Naive thymus-derived CD4-positive, alpha-beta T cell (primary cell): ENCODE results near the gene GPLD1. TPM values are rescaled to one million over a fixed set of nuclear protein-coding genes. Genes with fewer than 3 reads are reported as not detected.

Experiments used
- ATAC-seq: fragments of 150-1000 bp; cut with Tn5 transposase; 2 replicates; pipeline ENCODE4 v1.10.0; 2021; ENCODE audit warnings: mild to moderate bottlenecking, moderate library complexity
- CTCF ChIA-PET: fragments of 350-600 bp; sonication (Branson Sonifier 250); formaldehyde crosslinking; loops from one replicate; lab custom pipeline; 2021; ENCODE audit warnings: antibody characterized with exemption; lab: Charles Lee
- POLR2A ChIA-PET: fragments of 350-600 bp; sonication (Branson Sonifier 250); formaldehyde crosslinking; loops from one replicate; lab custom pipeline; 2021; ENCODE audit warnings: antibody characterized with exemption, inconsistent platforms; lab: Charles Lee
- DNase-seq, 9 donors: peaks; one replicate each; pipeline versions ENCODE4 v3.0.0 to v3.0.0-alpha.2; 2020 to 2022; ENCODE audit warnings: mixed read lengths in 1 of 9
- H3K27ac ChIP-seq: one replicate; pipeline ENCODE4 v1.7.0; 2013; ENCODE audit warnings: mild to moderate bottlenecking, low read depth, low read length, moderate library complexity
- H3K27me3 ChIP-seq, 2 donors: one replicate each; pipeline ENCODE4 v1.7.0; 2013; ENCODE audit warnings: low read length in 2 of 2, mild to moderate bottlenecking in 2 of 2, moderate library complexity in 2 of 2; ENCODE audit not compliant: control insufficient read depth in 2 of 2, insufficient read depth in 2 of 2
- H3K36me3 ChIP-seq, 3 experiments: 1 replicate in 2 of 3; 2 replicates in 1 of 3; pipeline ENCODE4 v1.7.0; 2013; ENCODE audit warnings: low read length in 3 of 3, mild to moderate bottlenecking in 3 of 3, moderate library complexity in 1 of 3; ENCODE audit not compliant: insufficient read depth in 3 of 3, control insufficient read depth in 2 of 3
- H3K4me1 ChIP-seq, 2 donors: one replicate each; pipeline ENCODE4 v1.7.0; 2013; ENCODE audit warnings: low read length in 2 of 2, mild to moderate bottlenecking in 2 of 2, moderate library complexity in 1 of 2; ENCODE audit not compliant: control insufficient read depth in 2 of 2, insufficient read depth in 2 of 2
- H3K4me3 ChIP-seq: 2 replicates; pipeline ENCODE4 v1.7.0; 2013; ENCODE audit warnings: mild to moderate bottlenecking, low read length
- H3K9me3 ChIP-seq, 3 experiments: 1 replicate in 2 of 3; 2 replicates in 1 of 3; pipeline ENCODE4 v1.7.0; 2013; ENCODE audit warnings: low read length in 3 of 3; ENCODE audit not compliant: control insufficient read depth in 2 of 3
- H3K27ac Mint-ChIP-seq, 9 donors: one replicate each; pipeline ENCODE4 v1.8.0; 2020 to 2022; ENCODE audit warnings: mixed read lengths in 9 of 9, mild to moderate bottlenecking in 8 of 9, moderate library complexity in 5 of 9, inconsistent platforms in 2 of 9
- H3K27me3 Mint-ChIP-seq, 5 donors: one replicate each; pipeline ENCODE4 v1.8.0; 2021 to 2022; ENCODE audit warnings: mixed read lengths in 5 of 5, mild to moderate bottlenecking in 1 of 5
- H3K36me3 Mint-ChIP-seq, 5 donors: one replicate each; pipeline ENCODE4 v1.8.0; 2020 to 2022; ENCODE audit warnings: mixed read lengths in 5 of 5, mild to moderate bottlenecking in 3 of 5, inconsistent platforms in 1 of 5
- H3K4me1 Mint-ChIP-seq, 7 donors: one replicate each; pipeline ENCODE4 v1.8.0; 2020 to 2022; ENCODE audit warnings: mixed read lengths in 7 of 7, mild to moderate bottlenecking in 3 of 7, inconsistent platforms in 1 of 7
- H3K4me3 Mint-ChIP-seq, 10 donors: one replicate each; pipeline ENCODE4 v1.8.0; 2020 to 2022; ENCODE audit warnings: mild to moderate bottlenecking in 10 of 10, mixed read lengths in 10 of 10, moderate library complexity in 6 of 10, inconsistent platforms in 2 of 10
- H3K9me3 Mint-ChIP-seq, 11 donors: one replicate each; pipeline ENCODE4 v1.8.0; 2020 to 2022; ENCODE audit warnings: mixed read lengths in 11 of 11, mild to moderate bottlenecking in 4 of 11, inconsistent platforms in 1 of 11, moderate library complexity in 1 of 11
- intact Hi-C, 2 donors: fragments of 100-400 bp; cut with micrococcal nuclease; formaldehyde crosslinking; loops; one replicate each; pipeline ENCODE4 v1.15.1; 2023
- polyA plus RNA-seq, 2 donors: library from polyadenylated mRNA; unstranded; fragments of 300-500 nt; fragmentation: Illumina TruSeq; gene quantifications; one replicate each; pipeline ENCODE4 v1.2.3, GENCODE V29; 2021
- total RNA-seq, 6 experiments: library from RNA in 5 of 6; stranded (reverse) in 5 of 6; gene quantifications; 1 replicate in 5 of 6; 2 replicates in 1 of 6; pipeline ENCODE4 v1.2.3 and lab custom pipeline; 2021 to 2026

Gene GPLD1
- total and polyA plus RNA-seq, 7 experiments from 2014 or later, result 0.44 to 1.7 (median 0.94) TPM

DNA sequence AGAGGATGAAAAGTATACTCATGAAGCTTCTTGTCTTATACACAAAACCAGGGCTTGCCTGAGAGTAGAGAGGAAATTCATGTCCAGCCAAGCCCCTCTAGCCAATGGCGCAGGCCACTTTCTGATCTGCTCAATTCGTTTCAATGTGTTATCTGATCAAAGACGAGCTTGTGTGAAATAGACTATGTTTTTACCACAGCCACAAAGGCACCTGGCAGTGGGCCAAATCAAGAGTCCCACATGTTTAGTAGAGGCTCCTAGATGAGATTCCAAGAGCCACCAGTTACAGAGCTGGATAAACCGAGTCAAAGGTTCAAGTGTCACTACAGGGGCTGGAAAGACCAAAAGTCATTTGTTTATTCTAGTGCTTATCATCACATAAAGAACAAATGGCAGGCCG is 34.9 kb downstream of the GPLD1 start:
- no peaks in the 10 kb centered on the region for H3K27me3 Mint-ChIP-seq
- no peak overlapping the region for H3K4me3 Mint-ChIP-seq
- no peaks in the 10 kb centered on the region for H3K9me3 Mint-ChIP-seq
- H3K36me3 Mint-ChIP-seq, result peaks cover 0 to 5% (median 0%) of the 10 kb centered on the region in 5 donors
- Histone ChIP-seq H3K36me3 (no peaks in the 10 kb centered on the region), H3K27ac (no peak overlapping the region), H3K4me1 (no peaks in the 10 kb centered on the region), H3K27me3 (no peaks in the 10 kb centered on the region), H3K4me3 (no peak overlapping the region), H3K9me3 (no peaks in the 10 kb centered on the region)
- POLR2A ChIA-PET, result no interaction called here
- H3K27ac Mint-ChIP-seq, result no peak overlapping the region
- DNase-seq, result no peak
- peaks cover 0 to 3% (median 0%) of the 10 kb centered on the region in 7 donors for H3K4me1 Mint-ChIP-seq
- CTCF ChIA-PET, result no interaction called here
- no peak for ATAC-seq
- intact Hi-C loops, result no loop called here

GRCh38 chr6:24453921-24454320 is 35.5 kb downstream of the GPLD1 start:
- Mint-ChIP-seq H3K27ac (no peak overlapping the region), H3K4me1 (peaks cover 0 to 3% (median 0%) of the 10 kb centered on the region in 7 donors), H3K36me3 (peaks cover 0 to 3% (median 0%) of the 10 kb centered on the region in 5 donors), H3K27me3 (no peaks in the 10 kb centered on the region), H3K4me3 (no peak overlapping the region), H3K9me3 (no peaks in the 10 kb centered on the region)
- Histone ChIP-seq H3K27me3 (no peaks in the 10 kb centered on the region), H3K9me3 (no peaks in the 10 kb centered on the region), H3K4me3 (no peak overlapping the region), H3K27ac (no peak overlapping the region), H3K4me1 (no peaks in the 10 kb centered on the region), H3K36me3 (no peaks in the 10 kb centered on the region)
- ChIA-PET CTCF (no interaction called here), POLR2A (no interaction called here)
- ATAC-seq, result no peak
- intact Hi-C loops, result no loop called here
- no peak for DNase-seq

DNA sequence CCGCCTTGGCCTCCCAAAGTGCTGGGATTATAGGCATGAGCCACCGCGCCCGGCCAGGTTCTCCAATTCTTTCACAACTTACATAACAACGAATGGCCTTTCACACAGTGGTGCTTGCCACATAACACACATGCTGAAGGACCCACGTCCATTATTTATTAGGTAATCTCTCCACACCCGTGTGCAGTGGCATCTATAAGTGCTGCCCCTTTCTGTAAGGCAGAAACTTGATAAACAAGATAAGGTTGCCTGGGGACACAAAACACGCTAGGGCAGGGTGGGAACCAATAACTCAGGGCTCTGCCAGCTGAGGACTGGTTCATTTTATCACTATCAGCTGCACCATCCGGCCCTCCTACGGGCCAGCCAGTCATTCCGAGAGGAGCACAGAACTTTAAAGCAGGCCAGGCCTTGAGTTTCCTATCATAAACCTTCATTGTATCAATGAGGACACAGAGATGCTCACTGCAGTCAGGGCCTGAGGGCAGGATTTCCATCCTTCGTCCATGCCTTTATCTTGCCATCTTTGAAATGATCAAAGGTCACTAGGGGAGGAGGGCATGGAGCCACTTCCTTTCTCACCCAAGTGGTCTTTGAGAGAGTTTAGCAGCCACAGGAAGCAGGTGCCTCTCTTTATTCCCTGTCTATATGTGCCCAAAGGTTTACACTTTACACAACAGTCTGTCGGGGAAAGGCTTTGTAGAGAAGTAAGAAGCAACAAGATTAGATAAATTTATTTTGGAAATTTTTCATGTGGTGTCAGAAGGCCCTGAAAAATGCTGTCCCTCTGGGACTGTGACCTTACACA is 37.6 kb downstream of the GPLD1 start:
- Mint-ChIP-seq H3K27me3 (no peaks in the 10 kb centered on the region), H3K4me3 (no peak overlapping the region), H3K36me3 (peaks cover 0 to 3% (median 0%) of the 10 kb centered on the region in 5 donors), H3K4me1 (peaks cover 0 to 3% (median 0%) of the 10 kb centered on the region in 7 donors), H3K9me3 (no peaks in the 10 kb centered on the region), H3K27ac (no peak overlapping the region)
- Histone ChIP-seq H3K27me3 (no peaks in the 10 kb centered on the region), H3K36me3 (no peaks in the 10 kb centered on the region), H3K27ac (no peak overlapping the region), H3K9me3 (no peaks in the 10 kb centered on the region), H3K4me1 (no peaks in the 10 kb centered on the region), H3K4me3 (no peak overlapping the region)
- ChIA-PET POLR2A (no interaction called here), CTCF (no interaction called here)
- no peak for ATAC-seq
- no peak for DNase-seq
- intact Hi-C loops, result no loop called here

- no peak for DNase-seq
- Histone ChIP-seq H3K36me3 (no peaks in the 10 kb centered on the region), H3K9me3 (no peaks in the 10 kb centered on the region), H3K4me1 (no peaks in the 10 kb centered on the region), H3K27me3 (no peaks in the 10 kb centered on the region), H3K4me3 (no peak overlapping the region), H3K27ac (no peak overlapping the region)
- H3K36me3 Mint-ChIP-seq, result no peaks in the 10 kb centered on the region
- intact Hi-C loops, result no loop called here
- H3K27ac Mint-ChIP-seq, result no peak overlapping the region
- ATAC-seq, result no peak
- H3K9me3 Mint-ChIP-seq, result no peaks in the 10 kb centered on the region
- CTCF ChIA-PET, result no interaction called here
- no peaks in the 10 kb centered on the region for H3K27me3 Mint-ChIP-seq
- H3K4me1 Mint-ChIP-seq, result peaks cover 0 to 3% (median 0%) of the 10 kb centered on the region in 7 donors
- POLR2A ChIA-PET, result no interaction called here
- no peak overlapping the region for H3K4me3 Mint-ChIP-seq
Measured at GRCh38 chr6:24448828-24449525, 40.4 kb downstream of the GPLD1 start.

- Histone ChIP-seq H3K36me3 (no peaks in the 10 kb centered on the region), H3K4me1 (no peaks in the 10 kb centered on the region), H3K27ac (no peak overlapping the region), H3K4me3 (no peak overlapping the region), H3K27me3 (no peaks in the 10 kb centered on the region), H3K9me3 (no peaks in the 10 kb centered on the region)
- Mint-ChIP-seq H3K9me3 (no peaks in the 10 kb centered on the region), H3K36me3 (no peaks in the 10 kb centered on the region), H3K4me3 (no peak overlapping the region), H3K27me3 (peaks cover 0 to 2% (median 0%) of the 10 kb centered on the region in 5 donors), H3K27ac (no peak overlapping the region), H3K4me1 (peaks cover 0 to 3% (median 0%) of the 10 kb centered on the region in 7 donors)
- DNase-seq, result no peak
- CTCF ChIA-PET, result no interaction called here
- ATAC-seq, result no peak
- intact Hi-C loops, result no loop called here
- POLR2A ChIA-PET, result no interaction called here
Measured at GRCh38 chr6:24448396-24448795, 41.0 kb downstream of the GPLD1 start.

DNA sequence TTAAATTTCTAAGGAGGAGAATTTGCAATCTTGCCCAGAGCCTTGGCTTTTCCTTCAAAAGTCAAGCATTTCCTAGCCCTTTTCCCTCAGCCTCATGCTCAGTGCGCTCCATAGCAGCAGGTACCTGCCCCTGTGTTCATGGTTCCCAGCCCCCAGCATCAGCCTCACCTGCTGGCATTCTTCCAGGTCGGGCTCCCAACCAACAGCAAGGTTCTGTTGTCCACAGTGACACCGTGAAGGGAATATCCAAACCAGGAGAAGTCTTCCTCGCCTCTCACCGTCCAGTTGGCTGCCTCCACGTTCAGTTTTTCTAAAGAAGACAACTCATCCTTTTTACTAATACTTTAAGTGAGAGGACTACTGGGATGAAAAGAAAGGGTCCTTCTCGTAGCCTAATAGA is 42.7 kb downstream of the GPLD1 start:
- ATAC-seq, result no peak
- H3K27ac Mint-ChIP-seq, result no peak overlapping the region

More for the DNA sequence above, 42.7 kb downstream of the GPLD1 start:
- Histone ChIP-seq H3K4me3 (no peak overlapping the region), H3K4me1 (no peaks in the 10 kb centered on the region), H3K27ac (no peak overlapping the region), H3K27me3 (no peaks in the 10 kb centered on the region), H3K9me3 (no peaks in the 10 kb centered on the region), H3K36me3 (no peaks in the 10 kb centered on the region)
- ChIA-PET POLR2A (no interaction called here), CTCF (interaction anchor here (0.6 kb wide), 1 partner anchor 35 kb away, joined by 3 read pairs; no protein-coding TSS in a partner anchor)
- intact Hi-C loops, result no loop called here
- H3K4me3 Mint-ChIP-seq, result no peak overlapping the region
- no peaks in the 10 kb centered on the region for H3K9me3 Mint-ChIP-seq
- H3K4me1 Mint-ChIP-seq, result no peaks in the 10 kb centered on the region
- H3K36me3 Mint-ChIP-seq, result no peaks in the 10 kb centered on the region
- DNase-seq, result no peak
- H3K27me3 Mint-ChIP-seq, result peaks cover 0 to 2% (median 0%) of the 10 kb centered on the region in 5 donors
